AG04449 (cell line): ENCODE results near the gene FLVCR2.

ENCODE experiments used
- CTCF ChIA-PET: fragments of 350-600 bp; formaldehyde crosslinking; extraction: SDS; loops from one replicate; lab custom pipeline; 2021; ENCODE audit warnings: antibody characterized with exemption; lab: Yijun Ruan, JAX
- POLR2A ChIA-PET: fragments of 400-600, 350-600 bp; formaldehyde crosslinking; extraction: SDS; loops from one replicate; lab custom pipeline; 2020; ENCODE audit warnings: antibody characterized with exemption, inconsistent platforms; lab: Yijun Ruan, JAX
- DNase-seq: peaks from one replicate; pipeline ENCODE4 v3.0.0-alpha.2; 2010; ENCODE audit warnings: low read depth, low spot score
- H3K4me3 ChIP-seq: 2 replicates; pipeline ENCODE4 v1.5.1; 2011; ENCODE audit warnings: low read depth, mild to moderate bottlenecking, control low read depth, low read length
- TF ChIP-seq, protein P1 (sequence below): IDR thresholded peaks from one replicate; pipeline ENCODE4 v1.5.1; 2011; ENCODE audit warnings: mild to moderate bottlenecking, moderate library complexity, low read length, control low read depth, inconsistent platforms; ENCODE audit not compliant: insufficient read depth; ENCODE audit errors: missing control alignments

Gene FLVCR2

DNA sequence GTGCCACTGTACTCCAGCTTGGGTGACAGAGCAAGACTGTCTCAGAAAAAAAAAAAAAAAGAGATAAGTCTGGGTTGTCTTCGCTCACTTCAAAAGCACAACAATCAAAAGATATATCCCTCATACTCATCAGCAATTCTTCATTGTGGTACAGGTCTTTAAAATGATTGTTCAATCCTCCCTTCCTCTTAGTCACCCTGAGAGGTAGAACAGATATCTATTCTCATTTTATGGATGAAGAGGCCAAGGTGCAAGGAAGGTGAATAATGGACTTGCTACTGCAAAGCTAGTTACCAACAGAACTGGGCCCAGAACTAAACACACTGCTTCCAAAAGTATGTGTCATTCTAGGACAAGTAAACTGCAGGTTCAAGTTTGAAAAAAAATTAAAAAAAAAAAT, 75.1 kb downstream of the FLVCR2 start:
- no peak for DNase-seq
- no peak overlapping the region for H3K4me3 ChIP-seq
- TF ChIP-seq, protein P1, sequence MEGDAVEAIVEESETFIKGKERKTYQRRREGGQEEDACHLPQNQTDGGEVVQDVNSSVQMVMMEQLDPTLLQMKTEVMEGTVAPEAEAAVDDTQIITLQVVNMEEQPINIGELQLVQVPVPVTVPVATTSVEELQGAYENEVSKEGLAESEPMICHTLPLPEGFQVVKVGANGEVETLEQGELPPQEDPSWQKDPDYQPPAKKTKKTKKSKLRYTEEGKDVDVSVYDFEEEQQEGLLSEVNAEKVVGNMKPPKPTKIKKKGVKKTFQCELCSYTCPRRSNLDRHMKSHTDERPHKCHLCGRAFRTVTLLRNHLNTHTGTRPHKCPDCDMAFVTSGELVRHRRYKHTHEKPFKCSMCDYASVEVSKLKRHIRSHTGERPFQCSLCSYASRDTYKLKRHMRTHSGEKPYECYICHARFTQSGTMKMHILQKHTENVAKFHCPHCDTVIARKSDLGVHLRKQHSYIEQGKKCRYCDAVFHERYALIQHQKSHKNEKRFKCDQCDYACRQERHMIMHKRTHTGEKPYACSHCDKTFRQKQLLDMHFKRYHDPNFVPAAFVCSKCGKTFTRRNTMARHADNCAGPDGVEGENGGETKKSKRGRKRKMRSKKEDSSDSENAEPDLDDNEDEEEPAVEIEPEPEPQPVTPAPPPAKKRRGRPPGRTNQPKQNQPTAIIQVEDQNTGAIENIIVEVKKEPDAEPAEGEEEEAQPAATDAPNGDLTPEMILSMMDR = no peak
- POLR2A ChIA-PET = interaction anchor here (1.1 kb wide), 1 partner anchor 76 kb away, joined by 3 read pairs; no protein-coding TSS in a partner anchor
- CTCF ChIA-PET = interaction anchor here (0.6 to 17.3 kb wide), 49 partner anchors 6 to 602 kb away, joined by 3 to 896 read pairs (median 4); partner anchors contain the start of genes FLVCR2 and MLH3

DNA sequence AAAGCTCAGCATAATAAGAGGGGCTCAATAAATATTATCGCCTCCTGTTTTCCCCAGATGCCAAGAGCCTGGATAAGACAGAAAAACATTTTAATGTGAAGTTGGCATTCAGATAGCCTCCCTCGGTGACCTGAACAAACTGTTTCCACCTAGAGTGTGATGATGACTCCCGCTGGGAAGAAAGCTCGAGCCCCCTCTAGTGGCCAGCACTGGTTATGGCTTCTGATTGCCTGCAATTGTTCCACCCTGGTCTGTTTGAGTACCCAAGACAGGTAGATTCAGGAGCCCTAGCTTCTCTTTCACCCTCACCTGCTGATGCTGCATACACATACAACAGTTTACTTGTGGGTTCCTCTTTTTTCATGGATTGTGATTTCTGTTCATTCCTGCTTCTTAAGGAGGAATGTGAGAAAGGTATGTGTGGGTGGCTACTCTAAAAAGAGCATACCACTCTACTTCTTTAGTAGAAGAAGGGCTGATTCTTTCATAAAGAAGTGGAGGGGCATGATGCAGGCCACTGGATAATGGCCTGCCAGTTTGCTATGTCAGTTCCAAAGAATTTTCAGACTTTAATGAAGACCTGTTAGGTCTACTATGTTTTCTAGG, 75.8 kb downstream of the FLVCR2 start:
- DNase-seq = no peak
- CTCF ChIA-PET = interaction anchor here (0.6 to 17.3 kb wide), 54 partner anchors 7 to 603 kb away, joined by 3 to 896 read pairs (median 4); partner anchors contain the start of genes FLVCR2 and MLH3
- POLR2A ChIA-PET = interaction anchor here (0.7 to 1.1 kb wide), 2 partner anchors 76 to 77 kb away, joined by 3 to 6 read pairs; no protein-coding TSS in a partner anchor
- no peak overlapping the region for H3K4me3 ChIP-seq
- TF ChIP-seq, protein P1 = peak; percentile 92

DNA sequence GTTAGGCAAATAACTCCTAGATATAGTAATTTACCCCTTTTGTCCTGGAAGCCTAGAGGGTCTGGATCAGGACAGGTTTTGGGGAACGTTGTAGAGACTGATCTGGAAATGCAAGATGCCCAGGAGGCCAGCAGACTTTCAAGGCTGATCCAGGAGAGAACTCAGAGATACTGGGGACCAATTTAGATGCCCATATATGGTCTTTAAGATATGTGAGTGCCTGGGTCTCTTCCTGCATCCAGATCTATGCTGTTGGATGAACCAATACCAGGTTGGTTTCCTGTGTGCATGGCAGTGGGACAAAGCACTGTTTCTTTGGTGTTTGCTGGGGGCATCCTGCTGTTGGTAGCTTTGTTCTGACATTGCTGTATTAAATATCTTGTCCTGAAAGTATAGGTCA, 76.8 kb downstream of the FLVCR2 start:
- ChIA-PET POLR2A (interaction anchor here (0.7 kb wide), 1 partner anchor 78 kb away, joined by 6 read pairs; no protein-coding TSS in a partner anchor), CTCF (interaction anchor here (0.6 to 17.3 kb wide), 26 partner anchors 8 to 349 kb away, joined by 3 to 896 read pairs (median 7); partner anchors contain the start of gene FLVCR2)
- DNase-seq = no peak
- no peak overlapping the region for H3K4me3 ChIP-seq
- TF ChIP-seq, protein P1 = no peak

DNA sequence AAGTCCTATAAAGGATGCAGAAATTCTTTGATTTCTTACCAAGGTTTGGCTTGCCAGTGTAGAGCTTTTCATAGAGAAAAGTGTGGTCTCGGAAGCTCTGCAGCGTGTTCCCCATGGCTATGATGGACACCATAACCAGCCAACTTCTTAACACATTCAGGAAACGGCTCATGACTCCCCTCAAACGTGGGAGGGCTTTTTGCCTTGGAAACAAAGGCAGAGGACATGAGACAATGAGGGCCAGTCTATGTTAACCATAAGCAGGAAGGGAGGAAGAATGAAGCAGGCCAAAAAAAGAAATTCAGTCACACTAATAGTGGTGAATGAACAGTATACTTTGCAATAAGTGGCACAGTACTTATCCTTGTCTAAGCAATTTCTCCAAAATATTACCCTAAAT, 78.9 kb downstream of the FLVCR2 start:
- ChIA-PET CTCF (interaction anchor here (1.1 to 17.3 kb wide), 6 partner anchors 9 to 96 kb away, joined by 3 to 896 read pairs (median 29); partner anchors contain the start of gene FLVCR2), POLR2A (no interaction called here)
- TF ChIP-seq, protein P1 = no peak
- no peak overlapping the region for H3K4me3 ChIP-seq
- DNase-seq = no peak

GRCh38 chr14:75658957-75659356, 80.5 kb downstream of the FLVCR2 start:
- no peak overlapping the region for H3K4me3 ChIP-seq
- CTCF ChIA-PET = interaction anchor here (2.6 to 17.3 kb wide), 3 partner anchors 11 to 98 kb away, joined by 9 to 896 read pairs (median 53); partner anchors contain the start of gene FLVCR2
- POLR2A ChIA-PET = no interaction called here
- TF ChIP-seq, protein P1 = no peak
- DNase-seq = no peak

DNA sequence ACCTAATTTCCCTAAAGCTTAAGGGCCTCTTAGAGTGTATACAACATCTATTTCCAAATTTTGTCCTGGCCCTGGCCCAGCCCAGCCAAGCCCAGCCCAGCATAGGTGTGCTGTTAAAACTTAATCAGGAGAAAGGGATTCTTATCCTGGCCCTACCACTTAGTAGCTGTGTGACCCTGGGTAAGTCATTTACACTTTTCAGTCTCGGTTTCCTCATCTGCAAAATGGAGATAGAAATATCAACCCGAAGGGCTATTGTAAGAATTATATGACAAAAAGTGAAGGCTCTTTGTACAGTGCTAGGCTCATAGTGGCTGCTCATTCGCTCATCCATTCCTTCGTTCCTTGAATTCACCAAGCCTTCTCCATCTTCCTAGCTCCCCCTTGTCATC, 81.8 kb downstream of the FLVCR2 start:
- peak overlapping the region; percentile 98 for H3K4me3 ChIP-seq
- CTCF ChIA-PET = interaction anchor here (1.0 to 17.3 kb wide), 8 partner anchors 8 to 324 kb away, joined by 3 to 896 read pairs (median 6); partner anchors contain the start of gene FLVCR2
- TF ChIP-seq, protein P1 = no peak
- no peak for DNase-seq
- POLR2A ChIA-PET = interaction anchor here (1.7 kb wide), 1 partner anchor 24 kb away, joined by 4 read pairs; no protein-coding TSS in a partner anchor
